GM21447 (cell line): ENCODE results near the gene AMFR.

ENCODE experiments used
- ATAC-seq: cut with Tn5 transposase; IDR thresholded peaks from one replicate; pipeline ENCODE4 v1.9.1; 2021; ENCODE audit not compliant: unreplicated experiment

Gene AMFR

GRCh38 chr16:56424404-56424764, 961 bp downstream of the AMFR start:
- ATAC-seq, result no peak

DNA sequence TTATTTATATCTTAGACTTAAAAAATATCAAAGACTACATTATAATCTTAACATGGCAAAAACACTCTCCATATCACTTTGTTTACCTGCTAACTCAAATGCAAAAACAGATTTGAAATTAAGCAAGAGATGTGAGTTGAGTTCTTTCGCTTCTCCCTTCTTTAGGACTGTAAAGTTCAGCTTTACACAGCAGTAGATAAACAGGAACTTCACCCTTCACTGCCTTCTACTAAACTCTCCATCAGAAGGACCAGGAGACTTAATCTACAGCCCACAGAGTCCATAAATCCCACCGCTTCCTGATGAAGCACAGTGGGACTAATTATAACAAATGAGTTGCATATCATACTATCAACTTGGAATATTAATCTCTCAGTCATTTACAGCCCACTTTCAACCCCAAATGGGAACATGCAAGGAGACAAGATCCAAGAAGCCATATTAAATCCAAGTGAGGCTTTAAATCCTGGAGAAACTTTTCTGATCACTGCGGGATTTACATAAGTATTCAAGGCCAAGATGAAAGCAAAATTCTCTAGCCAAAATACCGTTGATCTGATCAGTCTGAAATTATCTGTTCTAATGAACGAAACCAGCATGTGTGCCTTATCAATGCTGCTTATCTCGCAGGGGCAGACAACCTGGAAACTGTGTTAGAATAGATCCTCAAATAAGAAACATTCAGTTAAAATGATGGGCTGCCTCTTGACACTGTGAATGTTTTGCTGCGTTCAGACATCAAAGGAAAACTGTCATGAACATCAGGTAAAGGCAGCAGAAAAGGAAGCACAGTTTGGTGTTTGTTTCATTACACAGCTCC, 1.6 kb downstream of the AMFR start:
- ATAC-seq, result no peak

DNA sequence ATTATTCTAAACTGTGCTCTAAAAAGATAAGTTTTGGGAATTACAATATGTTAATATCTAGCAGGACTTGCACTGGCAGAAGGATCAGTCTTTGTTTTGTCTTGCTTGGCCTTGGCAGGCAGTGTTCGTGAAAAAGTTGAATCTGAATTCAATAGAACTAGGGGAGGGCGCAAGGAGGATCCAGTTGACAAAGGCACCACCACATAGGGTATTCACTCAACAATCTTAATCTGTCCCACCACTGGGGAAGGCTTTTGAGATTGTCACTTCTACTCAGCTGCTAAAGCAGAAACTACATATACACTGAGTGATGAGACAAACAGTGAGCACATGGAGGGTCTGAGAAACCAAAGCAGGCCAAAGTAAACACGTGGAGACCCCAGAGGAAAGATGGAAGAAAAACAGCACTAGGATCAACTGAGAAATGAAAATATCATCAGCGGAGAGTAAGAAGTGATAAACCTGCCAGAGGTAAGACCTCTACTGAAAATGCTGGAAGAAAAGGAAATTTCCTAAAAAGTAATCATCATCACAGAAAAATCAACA, 2.4 kb downstream of the AMFR start:
- ATAC-seq, result no peak

GRCh38 chr16:56421976-56422669, 3.2 kb downstream of the AMFR start:
- no peak for ATAC-seq

GRCh38 chr16:56421313-56421712, 4.0 kb downstream of the AMFR start:
- no peak for ATAC-seq

DNA sequence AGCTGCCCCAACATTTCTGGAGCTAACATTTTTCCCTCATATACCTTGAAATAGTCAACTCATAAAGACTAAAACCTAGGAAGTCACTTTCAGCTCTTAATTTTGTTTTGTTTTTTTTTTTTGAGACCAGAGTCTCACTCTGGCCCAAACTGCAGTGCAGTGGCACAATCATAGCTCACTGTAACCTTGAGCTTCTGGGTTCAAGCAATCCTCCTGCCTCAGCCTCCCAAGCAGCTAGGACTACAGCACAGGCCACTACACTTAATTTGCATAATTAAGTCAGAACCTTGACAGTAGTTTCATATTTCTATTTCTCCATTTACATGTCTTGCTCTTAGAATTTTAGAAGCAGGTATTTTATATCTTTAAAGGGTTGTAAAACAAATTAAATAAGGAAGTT, 4.7 kb downstream of the AMFR start:
- no peak for ATAC-seq

DNA sequence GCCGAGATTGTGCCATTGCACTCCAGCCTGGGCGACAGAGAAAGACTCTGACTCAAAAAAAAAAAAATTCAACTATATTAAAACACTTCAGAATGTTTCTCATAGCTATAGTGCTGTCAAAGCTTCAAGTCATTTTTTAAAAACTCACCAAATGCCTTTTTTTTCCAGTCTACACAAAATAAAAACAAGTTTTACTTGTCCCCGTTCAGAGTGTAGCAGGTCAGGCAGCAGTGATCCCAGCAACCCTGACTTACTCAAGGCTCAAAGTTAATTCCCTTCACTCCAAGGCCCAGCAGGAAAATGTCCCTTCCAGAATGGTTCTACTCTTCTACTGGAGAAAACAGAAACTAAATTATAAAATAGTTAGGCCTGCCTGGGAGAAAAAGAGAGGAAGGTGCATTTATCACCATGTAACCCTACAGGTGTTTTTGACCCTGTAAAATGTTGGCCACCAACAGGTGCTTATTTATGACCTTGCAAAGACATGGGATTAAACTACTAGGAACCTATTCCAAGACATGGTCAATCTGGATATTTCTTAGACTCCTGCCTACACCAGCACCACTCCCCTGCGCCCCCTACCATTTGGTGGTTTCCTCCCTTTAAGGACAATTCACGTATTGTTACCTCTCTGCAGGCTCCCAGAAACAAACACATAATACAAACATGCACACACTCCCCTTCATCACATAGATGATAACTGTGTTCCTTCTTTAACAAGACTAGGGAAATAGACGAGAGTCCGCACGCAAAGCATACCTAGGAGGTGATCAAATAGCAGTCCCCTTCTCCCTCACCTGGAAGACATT, 5.4 kb downstream of the AMFR start:
- no peak for ATAC-seq

- no peak for ATAC-seq
These were observed 8.2 kb downstream of the AMFR start for GRCh38 chr16:56417138-56417537.

DNA sequence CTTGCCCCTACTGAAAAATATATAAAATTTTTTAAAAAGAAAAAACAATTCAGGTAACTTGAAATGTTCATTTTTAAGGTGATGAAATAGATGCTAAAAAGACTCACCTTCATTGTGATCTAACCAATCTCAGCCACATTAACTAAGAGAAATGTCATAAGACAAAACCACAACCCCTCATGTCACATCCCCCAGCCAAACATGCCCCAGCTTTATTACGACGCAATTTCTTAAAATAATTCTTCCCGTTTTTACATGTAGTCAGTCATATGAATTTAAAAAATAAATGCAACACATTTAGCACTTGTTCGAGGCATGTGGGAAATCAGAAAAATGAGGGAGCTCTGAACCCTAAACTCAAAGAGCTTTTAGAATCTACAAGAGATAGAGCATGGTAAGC, 9.5 kb downstream of the AMFR start:
- no peak for ATAC-seq

GRCh38 chr16:56414366-56414765, 11.0 kb downstream of the AMFR start:
- no peak for ATAC-seq

- no peak for ATAC-seq
These were observed 12.0 kb downstream of the AMFR start for GRCh38 chr16:56413381-56413780.

DNA sequence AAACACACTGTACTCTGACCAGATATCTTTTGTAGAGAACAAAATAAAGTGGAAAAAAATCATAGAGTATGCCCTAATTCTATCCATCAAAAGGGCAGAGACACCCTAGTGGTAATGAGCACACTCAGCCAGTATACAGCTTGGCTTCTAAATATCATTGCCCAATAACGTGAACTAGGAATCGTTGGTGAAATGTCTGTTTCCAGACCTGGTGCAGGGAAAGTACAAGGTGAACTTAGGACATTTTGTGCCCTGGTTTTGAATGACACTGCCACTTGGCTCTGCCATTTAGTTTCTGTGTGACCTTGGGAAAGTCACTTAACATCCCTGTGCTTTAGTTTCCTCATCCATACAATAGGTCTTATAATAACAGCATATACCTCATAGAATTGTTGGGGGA, 13.7 kb downstream of the AMFR start:
- no peak for ATAC-seq

GRCh38 chr16:56411123-56411522, 14.2 kb downstream of the AMFR start:
- no peak for ATAC-seq

DNA sequence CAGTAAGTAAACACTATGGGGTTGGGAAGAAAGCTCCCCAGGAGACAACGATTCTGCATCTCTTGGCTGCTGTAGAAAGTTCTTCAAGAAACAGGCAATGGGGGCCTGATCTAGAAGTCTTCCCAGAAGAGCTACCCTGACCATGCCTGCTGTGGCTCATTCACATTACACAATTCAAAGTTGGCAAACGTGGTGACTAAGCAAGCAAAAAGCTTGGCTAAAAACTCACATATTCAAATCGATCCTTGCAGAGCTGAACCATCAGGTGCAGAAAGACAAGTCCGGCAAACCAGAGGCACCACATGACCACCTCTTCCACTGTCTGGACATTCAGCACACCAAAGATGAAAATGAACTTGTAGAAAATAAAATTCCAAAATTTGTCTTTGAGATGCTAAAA, 16.1 kb downstream of the AMFR start:
- ATAC-seq, result no peak

GRCh38 chr16:56408379-56409098, 16.8 kb downstream of the AMFR start:
- ATAC-seq, result no peak

DNA sequence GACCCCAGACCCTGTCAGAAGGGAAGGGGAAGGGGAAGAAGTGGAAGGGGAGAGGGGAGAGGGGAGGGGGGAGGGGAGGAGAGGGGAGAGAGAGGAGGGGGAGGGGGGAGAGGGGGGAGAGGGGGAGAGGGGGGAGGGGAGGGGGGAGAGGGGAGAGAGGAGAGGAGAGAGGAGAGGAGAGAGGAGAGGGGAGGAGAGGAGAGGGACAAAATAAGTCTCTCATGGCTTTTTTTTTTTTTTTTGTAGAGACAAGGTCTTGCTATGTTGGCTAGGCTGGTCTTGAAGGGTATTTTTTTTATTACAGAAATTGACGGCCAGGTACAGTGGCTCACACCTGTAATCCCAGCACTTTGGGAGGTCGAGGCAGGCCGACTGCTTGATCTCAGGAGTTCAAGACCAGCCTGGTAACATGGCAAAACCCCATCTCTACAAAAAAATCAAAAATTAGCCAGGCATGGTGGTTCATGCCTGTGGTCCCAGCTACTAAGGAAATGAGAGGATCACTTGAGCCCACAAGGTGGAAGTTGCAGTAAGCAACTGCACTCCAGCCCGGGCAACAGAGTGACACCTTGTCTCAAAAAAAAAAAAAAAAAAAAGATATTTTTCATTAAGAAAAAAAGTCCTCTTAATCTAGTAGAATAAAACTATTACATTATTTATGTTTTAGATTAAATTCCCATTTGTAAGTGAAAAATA, 19.2 kb downstream of the AMFR start:
- ATAC-seq, result no peak

- ATAC-seq, result no peak
These were observed 23.9 kb downstream of the AMFR start for GRCh38 chr16:56401482-56401881.

GRCh38 chr16:56400458-56400857, 24.9 kb downstream of the AMFR start:
- no peak for ATAC-seq

DNA sequence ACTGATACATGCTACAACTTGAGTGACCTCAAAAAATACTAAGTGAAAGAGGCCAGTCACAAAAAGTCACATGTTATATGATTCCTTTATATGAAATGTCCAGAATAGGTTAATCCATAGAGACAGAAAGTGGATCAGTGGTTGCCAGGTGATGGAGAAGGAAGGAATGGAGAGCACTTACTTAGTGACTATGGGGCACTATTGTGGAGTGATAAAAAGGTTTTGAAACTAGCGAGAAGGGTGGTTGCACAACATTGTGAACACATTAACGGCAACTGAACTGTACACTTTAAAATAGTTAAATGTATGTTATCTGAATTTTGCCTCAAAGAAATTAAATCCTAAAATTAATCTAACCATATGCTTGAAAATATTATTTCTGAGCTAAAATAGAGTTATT, 25.9 kb downstream of the AMFR start:
- no peak for ATAC-seq

DNA sequence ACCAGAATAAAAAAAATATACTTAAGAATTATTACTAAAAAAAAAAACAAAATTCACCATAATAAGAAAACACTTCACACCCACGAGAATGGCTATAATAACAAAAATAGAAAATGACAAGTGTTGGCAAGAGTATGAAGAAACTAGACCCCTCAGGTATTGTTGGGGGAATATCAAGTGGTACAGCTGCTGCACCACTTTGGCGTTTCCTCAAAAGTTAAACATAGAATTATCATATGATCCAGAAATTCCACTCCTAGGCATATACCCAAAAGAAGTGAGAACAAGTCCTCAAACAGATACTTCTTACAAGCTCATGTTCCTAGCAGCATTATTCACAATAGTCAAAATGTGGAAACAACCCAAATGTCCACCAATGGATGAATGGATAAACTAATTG, 26.3 kb downstream of the AMFR start:
- ATAC-seq, result no peak
